HepG2 (cell line): ENCODE data around the gene THOC6. TPM values are rescaled to one million over a fixed set of nuclear protein-coding genes. Genes with fewer than 3 reads are reported as not detected.

Experiments used
- DMAP1 ChIP-seq: IDR thresholded peaks from 2 replicates; pipeline ENCODE4 v1.6.1; 2016
- ETV5 ChIP-seq: IDR thresholded peaks from 2 replicates; pipeline ENCODE4 v1.6.1; 2018; ENCODE audit warnings: missing biosample characterization, missing genetic modification reagents, inconsistent platforms, borderline replicate concordance
- FOXA3 ChIP-seq: IDR thresholded peaks from 2 replicates; pipeline ENCODE4 v1.6.1; 2016; ENCODE audit warnings: missing genetic modification reagents, missing compliant biosample characterization
- FOXJ3 ChIP-seq: sonication (generic); formaldehyde crosslinking; IDR thresholded peaks from 2 replicates; pipeline ENCODE4 v1.4.0; 2020; ENCODE audit warnings: missing genetic modification reagents, mild to moderate bottlenecking, borderline replicate concordance
- FOXO1 ChIP-seq: sonication (generic); formaldehyde crosslinking; IDR thresholded peaks from 2 replicates; pipeline ENCODE4 v1.4.0; 2020; ENCODE audit warnings: missing genetic modification reagents
- HOXD1 ChIP-seq: sonication (generic); formaldehyde crosslinking; IDR thresholded peaks from 2 replicates; pipeline ENCODE4 v1.5.0; 2020; ENCODE audit warnings: missing genetic modification reagents
- MAFK ChIP-seq, 2 experiments: IDR thresholded peaks in 1 of 2; conservative IDR thresholded peaks in 1 of 2; 2 replicates each; pipeline ENCODE4 v1.6.1; 2011; ENCODE audit warnings: improper control_type of control experiment in 2 of 2, low read length in 2 of 2
- MIXL1 ChIP-seq: IDR thresholded peaks from 2 replicates; pipeline ENCODE4 v1.6.1; 2016
- RCOR2 ChIP-seq: IDR thresholded peaks from 2 replicates; pipeline ENCODE4 v1.6.1; 2016; ENCODE audit warnings: missing biosample characterization, missing genetic modification reagents
- RFX1 ChIP-seq: fragments of 450-650 bp; IDR thresholded peaks from 2 replicates; pipeline ENCODE4 v1.6.1; 2017
- SOX13 ChIP-seq, 3 experiments: fragments of 450-650 bp in 1 of 3; sonication (generic) in 1 of 3; formaldehyde crosslinking in 1 of 3; IDR thresholded peaks in 2 of 3; conservative IDR thresholded peaks in 1 of 3; 2 replicates each; pipeline versions ENCODE4 v1.5.0 to v1.6.1; 2016 to 2020; ENCODE audit warnings: antibody characterized with exemption in 1 of 3, mild to moderate bottlenecking in 1 of 3, missing compliant biosample characterization in 1 of 3, missing genetic modification reagents in 1 of 3, moderate library complexity in 1 of 3
- STAT5B ChIP-seq: sonication (generic); formaldehyde crosslinking; IDR thresholded peaks from 2 replicates; pipeline ENCODE4 v1.4.0; 2020; ENCODE audit warnings: missing genetic modification reagents
- THAP11 ChIP-seq: IDR thresholded peaks from 2 replicates; pipeline ENCODE4 v1.6.1; 2016; ENCODE audit warnings: missing biosample characterization, missing genetic modification reagents
- XRCC5 ChIP-seq: fragments of 200-400 bp; formaldehyde crosslinking; optimal IDR thresholded peaks from 2 replicates; pipeline ENCODE3; 2017; ENCODE audit warnings: mild to moderate bottlenecking, low read length
- ZFP90 ChIP-seq: sonication (generic); formaldehyde crosslinking; IDR thresholded peaks from 2 replicates; pipeline ENCODE4 v1.8.0; 2022; ENCODE audit warnings: missing genetic modification reagents, mild to moderate bottlenecking, inconsistent platforms, borderline replicate concordance
- ZNF17 ChIP-seq: sonication (generic); formaldehyde crosslinking; IDR thresholded peaks from 2 replicates; pipeline ENCODE4 v1.5.0; 2020; ENCODE audit warnings: mild to moderate bottlenecking, missing genetic modification reagents
- ZNF292 ChIP-seq: sonication (generic); formaldehyde crosslinking; IDR thresholded peaks from 2 replicates; pipeline ENCODE4 v1.8.1; 2022; ENCODE audit warnings: mild to moderate bottlenecking, low read depth, missing genetic modification reagents, borderline replicate concordance
- ZNF703 ChIP-seq: sonication (generic); formaldehyde crosslinking; IDR thresholded peaks from 2 replicates; pipeline ENCODE4 v1.5.1; 2020; ENCODE audit warnings: missing genetic modification reagents, mild to moderate bottlenecking, moderate library complexity, borderline replicate concordance
- ZSCAN31 ChIP-seq: sonication (generic); formaldehyde crosslinking; IDR thresholded peaks from 2 replicates; pipeline ENCODE4 v1.5.0; 2020; ENCODE audit warnings: low read depth, mild to moderate bottlenecking, missing genetic modification reagents
- polyA plus RNA-seq, 8 experiments: library from polyadenylated mRNA; depleted of rRNA in 3 of 8; stranded (reverse) in 7 of 8; unstranded in 1 of 8; fragments of >200 nt; fragmentation: Illumina TruSeq in 4 of 8; extraction: Trizol in 4 of 8; gene quantifications; 2 replicates each; pipeline versions ENCODE4 v1.2.1 to v1.2.3, GENCODE V29; 2011 to 2016; ENCODE audit warnings: low read depth in 4 of 8, missing spikeins in 1 of 8, mixed read lengths in 1 of 8; ENCODE audit not compliant: insufficient read depth in 1 of 8
- total RNA-seq, 5 experiments: library from RNA; depleted of rRNA; stranded (reverse); fragments of >200 nt; fragmentation: Illumina TruSeq; extraction: Trizol; gene quantifications; 2 replicates each; pipeline ENCODE4 v1.2.3, GENCODE V29; 2016; ENCODE audit warnings: low read depth in 1 of 5
- TF ChIP-seq, protein P1 (sequence below), 2 experiments: fragments of 450-650 bp in 1 of 2; sonication (generic) in 1 of 2; formaldehyde crosslinking; IDR thresholded peaks; 2 replicates each; pipeline versions ENCODE4 v1.5.0 to v1.8.0; 2020 to 2022; ENCODE audit warnings: mild to moderate bottlenecking in 1 of 2, missing genetic modification reagents in 1 of 2
- TF ChIP-seq, protein P2 (sequence below): sonication (generic); formaldehyde crosslinking; IDR thresholded peaks from 2 replicates; pipeline ENCODE4 v1.4.0; 2020; ENCODE audit warnings: missing genetic modification reagents
- TF ChIP-seq, protein P3 (sequence below), 2 experiments: sonication (generic) in 1 of 2; formaldehyde crosslinking in 1 of 2; IDR thresholded peaks; 2 replicates each; pipeline versions ENCODE4 v1.4.0 to v1.6.1; 2018 to 2020; ENCODE audit warnings: missing genetic modification reagents in 2 of 2, borderline replicate concordance in 1 of 2, low read depth in 1 of 2, mild to moderate bottlenecking in 1 of 2, missing biosample characterization in 1 of 2
- TF ChIP-seq, protein P4 (sequence below): sonication (generic); formaldehyde crosslinking; IDR thresholded peaks from 2 replicates; pipeline ENCODE4 v1.5.0; 2020; ENCODE audit warnings: missing genetic modification reagents

THOC6 gene
- total and polyA plus RNA-seq, 2 of the 13 experiments (the other 11 are each of a cell fraction or from before 2014, with no cell fraction given) = 32.1 to 37.0 TPM

DNA sequence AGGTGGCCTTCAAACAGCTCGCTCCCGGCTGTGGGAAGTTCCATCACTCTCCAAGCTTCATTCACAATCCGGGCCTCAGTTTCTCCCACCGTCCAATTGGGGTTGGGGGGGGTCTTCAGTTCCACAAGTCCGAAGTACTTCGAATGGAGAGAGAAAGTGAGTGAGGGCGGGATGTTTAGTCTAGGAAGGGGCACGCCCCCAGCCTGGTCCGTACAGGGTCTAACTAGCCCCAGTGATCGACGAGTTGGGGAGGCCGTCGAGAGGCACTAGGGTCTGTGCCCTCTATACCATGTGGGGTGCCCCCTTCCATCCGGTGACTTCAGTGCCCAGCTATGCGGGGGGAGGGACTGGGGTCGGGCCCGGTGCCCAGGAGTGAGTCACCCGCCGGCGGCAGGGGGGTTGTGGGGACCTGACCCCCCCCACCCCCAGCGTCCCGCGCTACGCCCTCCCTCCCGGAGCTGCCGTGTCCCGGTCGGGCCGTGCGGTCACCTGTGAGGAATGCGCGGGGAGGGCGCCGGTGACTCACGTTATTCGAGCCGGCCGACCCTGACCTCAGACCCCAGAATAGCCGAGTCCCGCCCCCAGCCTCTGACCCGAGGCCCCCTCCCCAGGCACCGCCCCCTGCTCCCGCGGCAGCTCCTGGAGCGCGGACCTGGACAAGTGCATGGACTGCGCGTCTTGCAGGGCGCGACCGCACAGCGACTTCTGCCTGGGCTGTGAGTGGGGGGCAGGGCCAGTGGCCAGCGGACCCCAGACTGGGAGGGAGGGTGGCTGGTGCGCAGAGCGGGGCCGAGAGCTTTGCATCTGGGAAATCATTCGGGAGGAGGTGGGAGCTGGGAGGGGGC lies 3.0 kb upstream of the THOC6 start (continued):
- TF ChIP-seq ETV5 (peak; percentile 97), DMAP1 (CRISPR knock-in tag) (peak; percentile 64; the same call in 1 of the 2 replicates), RFX1 (no peak), MIXL1 (peak; percentile 25; the same call in 1 of the 2 replicates), HOXD1 (CRISPR knock-in tag) (peak; percentile 72), ZFP90 (CRISPR knock-in tag) (peak; percentile 46; the same call in 1 of the 2 replicates), ZNF17 (0 out of 2 replicates have a peak, but pooled peaks have one; percentile 45), MAFK (conservative IDR thresholded peaks at IDR 0.05 in 1 of 2, IDR thresholded peaks at IDR 0.05 in 1 of 2; ENCODE audit: low read length in 2 of 2) (no peak), ZSCAN31 (CRISPR knock-in tag) (no peak), THAP11 (CRISPR knock-in tag) (peak; percentile 84), SOX13 (IDR thresholded peaks at IDR 0.05) (no peak), SOX13 (CRISPR knock-in tag; conservative IDR thresholded peaks at IDR 0.05 in 1 of 2, IDR thresholded peaks at IDR 0.05 in 1 of 2) (peak in 1 of 2 experiments; percentile 55; a peak in 1 of 4 replicates), FOXJ3 (0 out of 2 replicates have a peak, but pooled peaks have one; percentile 25), XRCC5 (no peak), ZNF703 (no peak), ZNF292 (CRISPR knock-in tag) (0 out of 2 replicates have a peak, but pooled peaks have one; percentile 32), RCOR2 (CRISPR knock-in tag) (no peak), FOXO1 (CRISPR knock-in tag) (peak; percentile 19; the same call in 1 of the 2 replicates), STAT5B (CRISPR knock-in tag) (no peak; the same call in 1 of the 2 replicates), FOXA3 (CRISPR knock-in tag) (0 out of 2 replicates have a peak, but pooled peaks have one; percentile 56)
- TF ChIP-seq, protein P1, sequence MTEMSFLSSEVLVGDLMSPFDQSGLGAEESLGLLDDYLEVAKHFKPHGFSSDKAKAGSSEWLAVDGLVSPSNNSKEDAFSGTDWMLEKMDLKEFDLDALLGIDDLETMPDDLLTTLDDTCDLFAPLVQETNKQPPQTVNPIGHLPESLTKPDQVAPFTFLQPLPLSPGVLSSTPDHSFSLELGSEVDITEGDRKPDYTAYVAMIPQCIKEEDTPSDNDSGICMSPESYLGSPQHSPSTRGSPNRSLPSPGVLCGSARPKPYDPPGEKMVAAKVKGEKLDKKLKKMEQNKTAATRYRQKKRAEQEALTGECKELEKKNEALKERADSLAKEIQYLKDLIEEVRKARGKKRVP (CRISPR knock-in tag; IDR thresholded peaks at IDR 0.05) = peak in 1 of 2 experiments; percentile 41; a peak in 1 of 4 replicates
- TF ChIP-seq, protein P2, sequence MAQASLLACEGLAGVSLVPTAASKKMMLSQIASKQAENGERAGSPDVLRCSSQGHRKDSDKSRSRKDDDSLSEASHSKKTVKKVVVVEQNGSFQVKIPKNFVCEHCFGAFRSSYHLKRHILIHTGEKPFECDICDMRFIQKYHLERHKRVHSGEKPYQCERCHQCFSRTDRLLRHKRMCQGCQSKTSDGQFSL (CRISPR knock-in tag) = peak; percentile 83
- TF ChIP-seq, protein P3, sequence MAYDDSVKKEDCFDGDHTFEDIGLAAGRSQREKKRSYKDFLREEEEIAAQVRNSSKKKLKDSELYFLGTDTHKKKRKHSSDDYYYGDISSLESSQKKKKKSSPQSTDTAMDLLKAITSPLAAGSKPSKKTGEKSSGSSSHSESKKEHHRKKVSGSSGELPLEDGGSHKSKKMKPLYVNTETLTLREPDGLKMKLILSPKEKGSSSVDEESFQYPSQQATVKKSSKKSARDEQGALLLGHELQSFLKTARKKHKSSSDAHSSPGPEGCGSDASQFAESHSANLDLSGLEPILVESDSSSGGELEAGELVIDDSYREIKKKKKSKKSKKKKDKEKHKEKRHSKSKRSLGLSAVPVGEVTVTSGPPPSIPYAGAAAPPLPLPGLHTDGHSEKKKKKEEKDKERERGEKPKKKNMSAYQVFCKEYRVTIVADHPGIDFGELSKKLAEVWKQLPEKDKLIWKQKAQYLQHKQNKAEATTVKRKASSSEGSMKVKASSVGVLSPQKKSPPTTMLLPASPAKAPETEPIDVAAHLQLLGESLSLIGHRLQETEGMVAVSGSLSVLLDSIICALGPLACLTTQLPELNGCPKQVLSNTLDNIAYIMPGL (CRISPR knock-in tag; IDR thresholded peaks at IDR 0.05; ENCODE audit: borderline replicate concordance in 1 of 2, low read depth in 1 of 2) = peak; percentile 44 to 64; a peak in 3 of 4 replicates
- TF ChIP-seq, protein P4, sequence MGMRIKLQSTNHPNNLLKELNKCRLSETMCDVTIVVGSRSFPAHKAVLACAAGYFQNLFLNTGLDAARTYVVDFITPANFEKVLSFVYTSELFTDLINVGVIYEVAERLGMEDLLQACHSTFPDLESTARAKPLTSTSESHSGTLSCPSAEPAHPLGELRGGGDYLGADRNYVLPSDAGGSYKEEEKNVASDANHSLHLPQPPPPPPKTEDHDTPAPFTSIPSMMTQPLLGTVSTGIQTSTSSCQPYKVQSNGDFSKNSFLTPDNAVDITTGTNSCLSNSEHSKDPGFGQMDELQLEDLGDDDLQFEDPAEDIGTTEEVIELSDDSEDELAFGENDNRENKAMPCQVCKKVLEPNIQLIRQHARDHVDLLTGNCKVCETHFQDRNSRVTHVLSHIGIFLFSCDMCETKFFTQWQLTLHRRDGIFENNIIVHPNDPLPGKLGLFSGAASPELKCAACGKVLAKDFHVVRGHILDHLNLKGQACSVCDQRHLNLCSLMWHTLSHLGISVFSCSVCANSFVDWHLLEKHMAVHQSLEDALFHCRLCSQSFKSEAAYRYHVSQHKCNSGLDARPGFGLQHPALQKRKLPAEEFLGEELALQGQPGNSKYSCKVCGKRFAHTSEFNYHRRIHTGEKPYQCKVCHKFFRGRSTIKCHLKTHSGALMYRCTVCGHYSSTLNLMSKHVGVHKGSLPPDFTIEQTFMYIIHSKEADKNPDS (CRISPR knock-in tag) = no peak
